Endothelial cell (in vitro differentiated cells): ENCODE measurements around the gene INAFM2. TPM values are rescaled to one million over a fixed set of nuclear protein-coding genes. Genes with fewer than 3 reads are reported as not detected.
A peak's percentile ranks its signal among the peaks of the same experiment; 100 is the strongest.

Source experiments
- DNase-seq: peaks from one replicate; pipeline ENCODE4 v3.0.0; 2021; ENCODE audit warnings: low spot score
- H3K27ac Mint-ChIP-seq: one replicate; pipeline ENCODE4 v1.8.0; 2021; ENCODE audit warnings: mixed read lengths, inconsistent platforms; ENCODE audit not compliant: unreplicated experiment
- H3K27me3 Mint-ChIP-seq: one replicate; pipeline ENCODE4 v1.8.0; 2021; ENCODE audit warnings: mild to moderate bottlenecking, moderate library complexity, mixed read lengths, inconsistent platforms; ENCODE audit not compliant: unreplicated experiment
- H3K36me3 Mint-ChIP-seq: one replicate; pipeline ENCODE4 v1.8.0; 2021; ENCODE audit warnings: mild to moderate bottlenecking, low read depth, mixed read lengths, inconsistent platforms; ENCODE audit not compliant: unreplicated experiment
- H3K4me1 Mint-ChIP-seq: one replicate; pipeline ENCODE4 v1.8.0; 2021; ENCODE audit warnings: mild to moderate bottlenecking, mixed read lengths, inconsistent platforms; ENCODE audit not compliant: unreplicated experiment
- H3K4me3 Mint-ChIP-seq: one replicate; pipeline ENCODE4 v1.8.0; 2021; ENCODE audit warnings: mild to moderate bottlenecking, mixed read lengths, inconsistent platforms; ENCODE audit not compliant: unreplicated experiment
- H3K9me3 Mint-ChIP-seq: one replicate; pipeline ENCODE4 v1.8.0; 2021; ENCODE audit warnings: mixed read lengths, inconsistent platforms; ENCODE audit not compliant: unreplicated experiment
- total RNA-seq: library from RNA; stranded (reverse); fragmentation: NEBNext Ultra II Directional; extraction: Animal tissue kit (Norgen Biotek cat#: 25700); gene quantifications from one replicate; pipeline ENCODE4 v1.2.1, GENCODE V29; 2021; ENCODE audit not compliant: unreplicated experiment
- TF ChIP-seq, protein P1 (sequence below): fragments of 200-600 bp; sonication (generic); IDR thresholded peaks from one replicate; pipeline ENCODE4 v1.5.0; 2021; ENCODE audit warnings: antibody characterized with exemption; ENCODE audit not compliant: unreplicated experiment

Gene INAFM2
- total RNA-seq, 1 donor from 2014 or later: 17.7 TPM

DNA sequence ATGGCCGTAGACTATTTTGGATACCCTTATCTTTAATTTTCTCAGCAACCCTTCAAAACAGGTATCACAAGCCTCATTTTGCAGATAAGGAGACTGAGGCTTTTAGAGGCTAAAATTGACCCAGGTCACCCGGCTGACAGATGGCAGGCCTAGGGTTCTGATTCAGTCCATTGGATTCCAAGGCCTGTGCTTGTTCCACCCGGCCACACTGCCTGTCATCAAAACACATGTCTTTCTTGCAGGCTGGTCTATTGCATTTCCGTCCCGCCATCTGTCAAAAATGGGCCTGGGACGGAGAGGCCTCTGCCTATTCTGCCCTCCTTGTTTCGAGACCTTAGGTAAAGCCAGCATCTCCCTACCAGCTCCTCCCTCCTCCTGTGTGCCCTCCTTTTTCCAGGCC is 8.1 kb downstream of the INAFM2 start:
- H3K27ac Mint-ChIP-seq: no peak overlapping the region
- no peak overlapping the region for H3K4me3 Mint-ChIP-seq
- no peak for DNase-seq
- no peaks in the 10 kb centered on the region for H3K9me3 Mint-ChIP-seq
- H3K27me3 Mint-ChIP-seq: peaks cover 7% of the 10 kb centered on the region
- H3K4me1 Mint-ChIP-seq: peaks cover 57% of the 10 kb centered on the region
- no peaks in the 10 kb centered on the region for H3K36me3 Mint-ChIP-seq
- TF ChIP-seq, protein P1, sequence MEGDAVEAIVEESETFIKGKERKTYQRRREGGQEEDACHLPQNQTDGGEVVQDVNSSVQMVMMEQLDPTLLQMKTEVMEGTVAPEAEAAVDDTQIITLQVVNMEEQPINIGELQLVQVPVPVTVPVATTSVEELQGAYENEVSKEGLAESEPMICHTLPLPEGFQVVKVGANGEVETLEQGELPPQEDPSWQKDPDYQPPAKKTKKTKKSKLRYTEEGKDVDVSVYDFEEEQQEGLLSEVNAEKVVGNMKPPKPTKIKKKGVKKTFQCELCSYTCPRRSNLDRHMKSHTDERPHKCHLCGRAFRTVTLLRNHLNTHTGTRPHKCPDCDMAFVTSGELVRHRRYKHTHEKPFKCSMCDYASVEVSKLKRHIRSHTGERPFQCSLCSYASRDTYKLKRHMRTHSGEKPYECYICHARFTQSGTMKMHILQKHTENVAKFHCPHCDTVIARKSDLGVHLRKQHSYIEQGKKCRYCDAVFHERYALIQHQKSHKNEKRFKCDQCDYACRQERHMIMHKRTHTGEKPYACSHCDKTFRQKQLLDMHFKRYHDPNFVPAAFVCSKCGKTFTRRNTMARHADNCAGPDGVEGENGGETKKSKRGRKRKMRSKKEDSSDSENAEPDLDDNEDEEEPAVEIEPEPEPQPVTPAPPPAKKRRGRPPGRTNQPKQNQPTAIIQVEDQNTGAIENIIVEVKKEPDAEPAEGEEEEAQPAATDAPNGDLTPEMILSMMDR: no peak

DNA sequence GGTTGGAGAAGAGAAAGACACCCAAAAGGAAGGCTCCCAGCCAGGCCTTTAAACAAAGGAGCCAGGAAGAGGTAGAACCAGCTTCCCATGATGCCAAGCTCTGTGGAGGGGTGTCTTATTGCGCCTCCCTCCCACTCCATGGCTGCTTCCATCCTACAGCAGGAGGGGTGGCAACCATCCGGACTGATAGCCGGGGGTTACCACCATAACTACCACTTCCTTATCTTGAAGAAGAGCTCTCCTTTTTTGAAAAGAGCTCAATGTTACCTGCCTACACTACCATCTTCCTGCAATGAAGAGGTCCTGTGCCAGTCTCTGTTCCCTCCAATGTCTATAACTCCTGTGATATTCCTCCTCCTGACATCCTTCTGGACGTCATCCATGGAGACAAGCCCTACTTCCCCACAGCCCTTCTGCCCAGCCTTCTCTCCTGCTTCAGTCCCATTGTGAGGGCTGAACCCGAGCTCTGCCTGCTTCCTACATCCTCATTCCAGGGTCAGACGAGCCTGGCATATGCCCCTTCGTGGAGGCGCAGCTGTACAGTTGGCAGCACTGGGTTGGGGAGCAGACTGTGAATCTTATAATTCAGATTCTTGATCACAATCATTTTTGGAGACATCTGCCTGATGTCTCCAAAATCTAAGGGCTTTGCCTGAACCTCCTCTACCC is 8.8 kb downstream of the INAFM2 start:
- no peaks in the 10 kb centered on the region for H3K9me3 Mint-ChIP-seq
- H3K36me3 Mint-ChIP-seq: no peaks in the 10 kb centered on the region
- H3K4me3 Mint-ChIP-seq: no peak overlapping the region
- no peak for DNase-seq
- TF ChIP-seq, protein P1: no peak
- peaks cover 9% of the 10 kb centered on the region for H3K27me3 Mint-ChIP-seq
- peaks cover 57% of the 10 kb centered on the region for H3K4me1 Mint-ChIP-seq
- H3K27ac Mint-ChIP-seq: no peak overlapping the region

DNA sequence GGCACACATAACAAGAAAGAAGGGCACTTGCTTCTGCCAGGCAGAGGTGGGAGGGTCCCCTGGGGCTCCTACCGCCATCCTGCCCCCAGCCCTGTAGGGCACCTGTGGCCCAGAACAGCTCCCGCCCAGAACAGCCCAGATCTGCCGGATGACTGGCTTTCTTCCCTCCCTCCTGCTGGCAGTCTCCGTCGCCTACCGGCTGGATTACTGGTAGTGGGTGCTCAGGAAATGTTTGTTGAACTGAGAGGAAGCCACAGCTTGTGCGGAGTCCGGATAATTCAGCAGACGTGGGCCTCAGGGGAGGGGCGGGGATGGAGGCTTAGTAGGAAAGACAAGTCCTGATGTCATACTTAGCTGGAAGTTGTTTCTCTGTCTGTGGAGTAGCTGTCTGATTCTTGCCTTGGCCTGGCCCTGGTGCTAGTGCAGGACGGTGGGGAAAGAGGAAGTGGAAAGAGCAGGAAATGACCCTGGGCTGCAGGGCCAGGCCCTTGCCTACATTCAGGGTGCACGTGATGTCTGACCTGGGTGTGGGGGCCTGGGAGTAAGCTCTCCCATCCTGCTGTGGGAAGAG is 10.5 kb downstream of the INAFM2 start:
- peaks cover 43% of the 10 kb centered on the region for H3K4me1 Mint-ChIP-seq
- H3K27ac Mint-ChIP-seq: peak overlapping the region; percentile 92

DNA sequence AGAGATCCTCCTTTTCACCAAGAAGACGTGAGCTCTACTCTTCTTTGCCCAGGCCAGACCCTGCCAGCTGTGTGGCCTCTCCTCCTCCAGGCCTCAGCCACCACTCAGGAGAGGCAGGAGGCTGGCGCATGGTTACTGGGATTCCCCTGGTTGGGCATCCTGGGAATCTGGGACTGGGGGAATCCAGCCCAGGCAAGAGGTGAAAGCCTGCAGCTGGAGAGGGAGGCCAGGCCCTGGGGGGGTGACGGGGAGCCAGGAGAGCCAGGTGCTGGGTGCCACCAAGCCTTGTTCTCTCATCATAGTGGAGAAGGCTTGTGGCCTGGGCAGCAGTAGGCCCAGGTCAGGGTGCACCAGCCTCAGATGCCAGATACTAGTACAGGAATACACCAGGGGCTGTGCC is 11.0 kb downstream of the INAFM2 start:
- no peak for DNase-seq
- Mint-ChIP-seq H3K4me3 (peak overlapping the region; percentile 63), H3K4me1 (peaks cover 40% of the 10 kb centered on the region), H3K9me3 (no peaks in the 10 kb centered on the region), H3K27ac (peak overlapping the region; percentile 92), H3K36me3 (no peaks in the 10 kb centered on the region), H3K27me3 (peaks cover 10% of the 10 kb centered on the region)
- TF ChIP-seq, protein P1: no peak

More for the DNA sequence above, 10.5 kb downstream of the INAFM2 start:
- Mint-ChIP-seq H3K9me3 (no peaks in the 10 kb centered on the region), H3K36me3 (no peaks in the 10 kb centered on the region), H3K4me3 (peak overlapping the region; percentile 63), H3K27me3 (peaks cover 10% of the 10 kb centered on the region)
- TF ChIP-seq, protein P1: no peak
- DNase-seq: peak; percentile 48
